HFFc6 (cell line): Measurements from ENCODE around the gene YKT6. TPM values are rescaled to one million over a fixed set of nuclear protein-coding genes. Genes with fewer than 3 reads are reported as not detected.

Experiments used
- DNase-seq: peaks from one replicate; pipeline ENCODE4 v3.0.0-alpha.2; 2018
- H3K27ac Mint-ChIP-seq: 2 replicates; pipeline ENCODE4 v1.8.0; 2020; ENCODE audit warnings: mild to moderate bottlenecking, mixed read lengths
- H3K27me3 Mint-ChIP-seq: 2 replicates; pipeline ENCODE4 v1.8.0; 2021; ENCODE audit warnings: mild to moderate bottlenecking, moderate library complexity, mixed read lengths; ENCODE audit not compliant: insufficient read depth
- H3K36me3 Mint-ChIP-seq: 2 replicates; pipeline ENCODE4 v1.8.0; 2021; ENCODE audit warnings: low read depth, mixed read lengths
- H3K4me1 Mint-ChIP-seq: 2 replicates; pipeline ENCODE4 v1.8.0; 2020; ENCODE audit warnings: low read depth, mixed read lengths
- H3K4me3 Mint-ChIP-seq: 2 replicates; pipeline ENCODE4 v1.8.0; 2020; ENCODE audit warnings: mild to moderate bottlenecking, moderate library complexity, mixed read lengths
- H3K9me3 Mint-ChIP-seq: 2 replicates; pipeline ENCODE4 v1.8.0; 2020; ENCODE audit warnings: mild to moderate bottlenecking, mixed read lengths
- CTCF ChIP-seq: fragments of 200-600 bp; sonication (generic); IDR thresholded peaks from 2 replicates; pipeline ENCODE4 v1.5.0; 2021; ENCODE audit warnings: antibody characterized with exemption, mild to moderate bottlenecking
- total RNA-seq, 6 experiments: library from RNA; stranded (reverse); fragmentation: NEBNext Ultra II Directional; extraction: Animal tissue kit (Norgen Biotek cat#: 25700); gene quantifications; 2 replicates in 1 of 6; 3 replicates in 5 of 6; pipeline ENCODE4 v1.2.3, GENCODE V29; 2021

The YKT6 gene
- total RNA-seq, 6 experiments from 2014 or later: 155 to 174 (median 167) TPM

GRCh38 chr7:44182827-44183226, 18.0 kb upstream of the YKT6 start:
- peaks cover 16% of the 10 kb centered on the region for H3K9me3 Mint-ChIP-seq
- no peak overlapping the region for H3K27ac Mint-ChIP-seq
- no peak overlapping the region for H3K4me3 Mint-ChIP-seq
- DNase-seq: no peak
- H3K27me3 Mint-ChIP-seq: peaks cover 18% of the 10 kb centered on the region
- peaks cover 18% of the 10 kb centered on the region for H3K36me3 Mint-ChIP-seq
- TF ChIP-seq CTCF: no peak
- H3K4me1 Mint-ChIP-seq: peaks cover 24% of the 10 kb centered on the region

GRCh38 chr7:44183386-44183785, 17.4 kb upstream of the YKT6 start:
- no peak overlapping the region for H3K4me3 Mint-ChIP-seq
- peaks cover 16% of the 10 kb centered on the region for H3K9me3 Mint-ChIP-seq
- H3K4me1 Mint-ChIP-seq: peaks cover 18% of the 10 kb centered on the region
- TF ChIP-seq CTCF: no peak
- H3K27me3 Mint-ChIP-seq: peaks cover 18% of the 10 kb centered on the region
- peaks cover 18% of the 10 kb centered on the region for H3K36me3 Mint-ChIP-seq
- no peak overlapping the region for H3K27ac Mint-ChIP-seq
- no peak for DNase-seq

GRCh38 chr7:44184206-44184872, 16.4 kb upstream of the YKT6 start:
- Mint-ChIP-seq H3K4me3 (peak overlapping the region; percentile 28), H3K27ac (peak overlapping the region; percentile 79), H3K9me3 (peaks cover 16% of the 10 kb centered on the region), H3K4me1 (peaks cover 18% of the 10 kb centered on the region), H3K36me3 (peaks cover 18% of the 10 kb centered on the region), H3K27me3 (peaks cover 15% of the 10 kb centered on the region)
- DNase-seq: peak; percentile 78
- TF ChIP-seq CTCF: no peak

- H3K27ac Mint-ChIP-seq: peak overlapping the region; percentile 79
- H3K27me3 Mint-ChIP-seq: peaks cover 11% of the 10 kb centered on the region
- no peak for DNase-seq
- peak overlapping the region; percentile 28 for H3K4me3 Mint-ChIP-seq
- H3K9me3 Mint-ChIP-seq: peaks cover 16% of the 10 kb centered on the region
- TF ChIP-seq CTCF: no peak
- peaks cover 18% of the 10 kb centered on the region for H3K36me3 Mint-ChIP-seq
- peaks cover 18% of the 10 kb centered on the region for H3K4me1 Mint-ChIP-seq
Measured at GRCh38 chr7:44184873-44185446, 15.8 kb upstream of the YKT6 start.

GRCh38 chr7:44185729-44186128, 15.0 kb upstream of the YKT6 start:
- H3K4me1 Mint-ChIP-seq: peaks cover 18% of the 10 kb centered on the region
- DNase-seq: no peak
- H3K9me3 Mint-ChIP-seq: peaks cover 16% of the 10 kb centered on the region
- peaks cover 18% of the 10 kb centered on the region for H3K36me3 Mint-ChIP-seq
- no peak for TF ChIP-seq CTCF
- H3K27ac Mint-ChIP-seq: no peak overlapping the region
- H3K4me3 Mint-ChIP-seq: no peak overlapping the region
- peaks cover 9% of the 10 kb centered on the region for H3K27me3 Mint-ChIP-seq
